ENCODE measurements around the gene SHC3.
A peak's percentile ranks its signal among the peaks of the same experiment; 100 is the strongest.

The SHC3 gene

DNA sequence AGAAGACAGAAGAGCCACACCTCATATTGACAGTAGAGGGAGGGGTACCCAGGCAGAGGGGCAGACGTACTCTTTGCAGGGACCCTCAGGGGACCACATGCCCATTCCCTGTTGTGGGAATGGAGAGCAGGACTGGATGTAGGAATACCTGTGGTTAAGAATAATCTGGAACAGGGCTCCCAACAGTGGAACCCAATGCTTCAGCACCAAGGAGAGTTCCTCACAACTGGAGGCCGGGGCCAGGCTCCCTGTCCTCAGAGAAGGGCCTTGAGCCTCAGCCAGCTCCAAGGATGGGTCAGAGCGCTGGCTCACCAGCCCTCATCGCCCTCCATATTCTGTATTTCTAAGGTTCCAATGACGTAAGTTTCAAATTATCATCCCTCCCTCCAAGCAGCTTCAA, 7.4 kb upstream of the SHC3 start:
- no peak for DNase-seq

DNA sequence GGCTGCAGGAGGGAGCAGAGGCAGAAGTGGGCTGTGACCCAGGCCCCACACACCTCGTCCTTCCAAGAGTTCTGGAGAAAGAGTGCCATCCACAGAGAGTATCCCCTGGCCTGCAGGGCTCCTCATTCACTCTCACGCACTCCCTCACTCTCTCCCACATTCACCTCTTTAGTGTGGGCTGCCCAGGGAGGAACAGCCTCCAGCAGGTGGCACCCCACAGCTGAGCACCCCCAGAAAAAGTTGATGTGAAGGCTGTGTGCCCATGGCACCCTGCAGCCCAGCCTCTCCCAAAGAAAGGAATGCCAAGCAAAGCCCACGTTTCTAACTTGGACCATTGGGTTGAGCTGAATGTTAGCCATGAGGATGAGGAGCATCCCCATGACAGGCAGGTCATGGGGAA, 4.5 kb upstream of the SHC3 start:
- DNase-seq: no peak

DNA sequence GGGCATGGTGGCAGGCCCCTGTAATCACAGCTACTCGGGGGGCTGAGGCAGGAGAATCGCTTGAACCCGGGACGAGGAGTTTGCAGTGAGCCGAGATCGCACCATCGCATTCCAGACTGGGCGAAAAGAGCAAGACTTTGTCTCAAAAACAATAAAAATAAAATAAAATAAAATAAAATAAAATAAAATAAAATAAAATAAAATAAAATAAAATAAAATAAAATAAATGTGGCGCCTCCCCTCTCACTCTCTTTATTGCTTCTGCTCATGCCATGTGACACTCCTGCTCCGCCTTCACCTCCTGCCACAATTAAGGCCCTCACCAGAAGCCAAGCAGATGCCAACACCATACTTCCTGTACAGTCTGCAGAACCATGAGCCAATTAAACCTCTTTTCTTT, 3.8 kb upstream of the SHC3 start:
- DNase-seq: no peak

DNA sequence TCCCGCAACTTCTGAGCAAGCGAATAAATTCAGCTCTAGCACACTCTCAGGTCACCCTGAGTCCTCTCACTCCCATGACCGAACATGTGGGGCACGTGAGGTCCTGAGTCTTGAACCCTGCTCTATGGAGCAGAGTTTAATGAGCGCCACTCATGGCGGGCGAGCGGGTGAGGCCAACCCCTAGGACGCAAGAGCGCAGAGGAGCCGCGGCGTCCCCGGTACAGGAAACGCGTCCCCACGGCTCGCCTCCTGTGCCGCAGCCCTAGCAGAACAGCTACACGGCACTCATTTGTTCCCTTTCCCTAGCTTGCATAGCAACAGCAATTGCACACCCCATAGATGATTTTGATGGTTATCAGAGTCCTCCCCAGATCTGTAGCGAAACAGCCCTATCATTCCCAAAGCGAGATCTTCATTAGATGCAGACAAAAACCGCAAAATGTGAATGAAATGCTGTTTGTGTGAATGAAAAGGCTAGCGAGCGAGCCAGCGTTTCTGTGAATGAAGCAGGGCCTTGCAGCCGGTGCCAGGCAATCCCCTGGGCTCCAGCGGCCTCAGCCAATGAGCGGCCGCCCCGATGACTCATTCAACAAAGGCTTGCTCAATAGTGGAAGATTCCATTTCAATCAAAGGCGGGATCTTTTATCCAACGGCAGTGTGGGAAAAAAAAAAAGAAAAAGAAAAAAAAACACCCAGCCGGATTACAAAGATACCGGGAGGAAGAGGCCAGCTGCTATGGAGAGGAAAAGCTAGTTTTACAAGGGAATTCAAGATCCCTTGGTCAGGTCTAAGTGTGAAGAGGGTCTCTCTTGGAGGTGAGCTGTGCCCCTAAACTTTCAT, 1.5 kb upstream of the SHC3 start:
- DNase-seq: peak; percentile 91

DNA sequence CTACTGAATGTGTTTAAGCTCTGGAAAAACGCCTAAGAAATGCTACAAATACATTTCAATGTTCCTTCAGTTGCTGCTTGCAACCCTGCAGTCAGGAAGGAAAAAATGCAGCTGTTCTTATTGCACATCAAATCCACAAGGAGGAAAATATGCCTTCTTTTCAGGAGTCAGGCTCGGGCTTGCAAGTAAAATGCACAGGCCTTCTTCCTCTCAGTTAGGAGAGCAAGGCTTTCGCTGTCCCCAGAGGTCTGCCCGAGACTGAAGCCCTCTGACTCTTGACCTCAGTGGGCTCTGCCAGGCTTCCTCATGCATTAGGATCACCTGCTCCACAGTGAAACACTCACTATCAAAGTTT, 899 bp upstream of the SHC3 start:
- DNase-seq: no peak

DNA sequence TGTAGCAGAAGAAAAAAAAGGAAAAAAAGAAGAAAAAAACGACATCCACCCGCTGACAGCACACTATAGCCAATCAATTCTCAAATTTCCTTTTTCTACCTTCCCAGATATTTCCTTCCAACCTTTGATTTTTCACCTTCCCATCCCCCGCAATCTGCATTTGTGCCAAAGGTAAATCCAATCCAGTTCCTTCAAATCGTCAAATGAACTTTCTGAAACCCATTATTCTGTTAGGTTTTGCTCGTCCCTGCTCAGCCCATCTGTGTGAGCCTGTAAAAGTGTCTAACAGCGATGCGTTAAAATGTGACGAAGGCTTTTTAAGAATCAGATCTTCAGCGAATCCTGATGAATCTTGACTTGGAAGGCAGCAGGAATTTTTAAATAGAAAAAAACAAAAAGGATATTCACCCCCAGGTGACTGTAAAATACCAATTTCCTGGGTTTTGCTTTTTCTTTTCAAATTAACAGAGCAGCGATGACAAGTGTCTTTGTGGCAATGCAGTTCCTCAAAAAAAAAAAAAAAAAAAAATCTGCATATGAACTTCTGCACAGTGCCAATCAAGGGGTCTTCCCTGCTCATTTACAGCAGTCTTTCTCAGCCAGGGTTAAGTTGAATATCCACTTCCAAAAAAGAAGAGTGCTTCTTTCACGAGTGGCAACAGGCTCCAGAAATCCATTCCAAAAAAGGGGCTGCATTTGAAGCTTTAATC, 367 bp upstream of the SHC3 start:
- DNase-seq: no peak

DNA sequence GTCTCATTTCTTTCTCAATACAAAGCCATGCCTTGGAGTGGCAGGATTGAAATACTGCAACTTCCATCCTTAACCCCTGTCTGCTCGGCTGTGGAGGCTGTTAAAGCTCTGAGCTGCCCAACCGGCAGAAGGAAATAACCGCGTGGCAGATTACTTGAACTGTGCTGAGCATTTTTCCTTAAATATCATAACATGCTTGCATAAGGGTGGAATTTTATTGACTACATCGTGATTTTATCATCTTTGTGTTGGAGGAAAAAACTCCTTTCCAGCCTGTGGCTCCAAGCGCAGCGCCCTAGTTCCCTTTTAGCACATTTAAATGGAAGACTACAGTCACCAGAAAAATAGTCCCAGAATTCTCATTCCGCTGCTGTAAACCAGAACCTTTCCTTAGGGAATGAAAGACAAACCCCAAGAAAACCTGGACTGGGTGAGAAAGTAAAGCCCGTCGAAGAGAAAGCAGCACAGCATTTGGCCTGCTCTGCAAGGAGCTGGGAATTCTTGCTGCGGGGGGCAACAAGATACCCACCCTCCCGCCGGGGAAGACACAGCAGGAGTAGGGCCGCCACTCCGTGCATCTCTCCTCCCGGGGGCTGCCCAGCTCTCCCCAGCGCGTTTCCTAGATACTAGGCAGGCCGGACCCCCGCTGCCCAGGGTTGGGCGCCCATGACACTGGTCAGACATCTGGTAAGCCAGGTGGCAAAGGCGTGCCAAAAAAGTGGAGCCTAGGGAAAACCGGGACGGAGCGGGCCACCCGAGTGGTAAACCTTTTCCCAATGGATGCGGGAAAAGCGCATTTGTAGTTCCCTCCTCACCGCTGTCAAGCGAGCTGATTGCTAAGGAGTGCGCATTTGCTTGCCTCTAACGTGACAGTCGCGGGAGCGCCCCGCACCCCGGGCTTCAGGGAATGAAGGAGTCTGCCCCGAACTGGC, 1.3 kb downstream of the SHC3 start:
- no peak for DNase-seq

DNA sequence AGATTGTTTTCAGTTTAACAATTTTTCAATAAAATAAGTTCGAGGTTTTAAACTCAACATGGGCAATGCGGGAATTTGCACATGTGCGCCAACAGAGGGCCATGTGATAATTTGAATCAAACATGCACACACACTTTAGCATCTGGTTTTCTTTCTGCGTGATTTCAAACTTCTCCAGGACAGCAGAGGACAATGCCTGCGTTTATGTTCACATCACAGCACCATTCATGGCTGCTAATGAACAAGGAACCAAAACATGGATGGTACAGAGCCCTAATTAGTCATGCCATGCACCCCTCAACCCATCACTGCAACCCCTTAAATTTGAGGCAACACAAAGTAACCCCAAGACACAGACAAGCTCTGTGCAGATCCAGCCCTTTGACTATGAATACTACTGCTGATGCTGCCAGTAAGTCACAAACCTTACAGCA, 2.8 kb downstream of the SHC3 start:
- DNase-seq: no peak

DNA sequence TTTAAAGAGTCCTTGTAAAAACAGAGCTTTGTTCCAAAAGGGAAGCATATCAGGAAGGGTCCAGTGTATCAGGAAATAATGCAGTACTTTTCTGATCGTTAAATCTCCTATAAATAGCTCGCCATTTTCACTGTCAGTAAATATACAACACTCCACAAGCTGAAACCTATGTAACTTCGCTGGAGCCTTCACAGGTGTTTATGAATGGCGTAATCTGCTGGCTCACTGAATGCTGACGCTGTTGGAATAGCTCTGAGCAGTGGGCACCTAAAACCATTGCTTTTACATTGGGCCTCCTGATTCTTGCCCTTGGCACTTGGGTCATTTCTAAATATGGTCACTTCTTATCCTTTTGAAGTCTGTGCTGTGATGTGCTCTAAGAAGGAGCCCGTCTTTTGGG, 4.3 kb downstream of the SHC3 start:
- DNase-seq: no peak

DNA sequence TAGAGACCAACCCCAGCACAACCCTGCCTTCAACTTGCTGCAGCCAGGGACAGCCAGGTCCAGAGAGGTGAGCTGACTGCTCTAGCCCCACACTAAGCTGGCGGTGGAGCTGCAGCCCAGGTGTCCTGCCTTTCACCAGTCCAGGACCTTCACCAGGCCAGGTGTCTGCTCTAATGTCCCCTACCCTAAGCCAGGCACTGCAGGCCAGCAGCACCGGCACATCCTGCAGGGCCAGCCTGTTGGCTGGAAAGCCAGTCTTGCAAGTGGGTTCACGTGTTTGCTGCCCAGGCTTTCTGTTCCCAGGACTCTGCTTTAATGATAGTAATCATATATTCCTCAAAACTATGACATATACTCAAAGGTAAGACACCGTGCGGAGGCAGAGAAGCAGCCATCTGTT, 5.5 kb downstream of the SHC3 start:
- DNase-seq: no peak

DNA sequence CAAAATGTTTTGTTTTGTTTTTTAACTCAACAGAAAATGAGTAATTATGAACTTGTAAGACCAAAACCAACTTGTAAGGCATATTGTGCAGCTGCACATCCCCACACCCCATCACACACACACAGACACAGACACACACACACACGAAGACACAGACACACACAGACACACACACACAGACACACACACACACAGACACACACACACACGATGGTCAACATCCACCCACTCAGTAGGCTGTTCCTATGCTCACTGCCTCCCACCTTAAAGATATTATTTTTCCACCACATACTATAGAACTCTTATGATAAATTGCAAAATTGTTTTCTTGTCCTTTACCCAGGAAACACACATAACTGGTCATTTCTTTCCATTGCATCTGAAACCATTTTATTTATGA, 6.2 kb downstream of the SHC3 start:
- DNase-seq: no peak

DNA sequence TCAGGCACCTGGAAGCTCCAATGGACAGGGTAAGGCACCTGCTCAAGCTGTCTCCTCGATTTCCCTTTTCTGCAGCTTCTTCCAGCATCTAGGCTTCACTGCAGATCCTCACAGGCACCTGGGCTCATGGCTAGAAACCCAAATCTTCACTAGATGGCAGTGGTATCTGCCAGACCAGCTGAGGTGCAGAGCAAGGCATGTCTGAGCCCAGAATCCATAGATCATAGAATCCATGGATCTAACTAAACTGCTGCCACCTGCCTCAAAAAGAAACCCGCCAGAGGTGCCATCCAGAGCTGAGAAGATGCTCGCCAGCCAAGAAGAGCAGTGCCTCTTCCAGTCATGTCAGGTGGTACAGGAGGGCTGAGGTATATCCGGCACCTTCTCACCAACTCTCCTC, 6.9 kb downstream of the SHC3 start:
- DNase-seq: no peak

DNA sequence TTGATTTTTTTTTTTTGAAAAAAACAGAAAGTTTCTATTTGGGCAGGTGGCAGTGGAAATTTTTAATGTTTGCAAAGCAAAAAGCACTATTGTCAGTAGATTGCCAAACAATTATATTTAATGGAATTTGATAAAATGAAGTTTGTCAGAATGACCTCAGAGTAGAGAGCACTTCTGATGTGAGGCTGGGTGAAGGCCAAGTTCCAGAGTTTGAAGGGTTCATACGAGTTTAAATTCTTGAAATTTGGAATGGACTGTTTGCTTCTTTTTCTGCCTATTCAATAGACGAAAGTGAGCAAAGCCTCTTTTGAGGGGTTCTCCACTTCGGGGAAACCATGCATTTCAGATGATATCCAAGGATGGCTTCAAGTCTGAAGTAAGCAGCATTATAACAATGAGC, 7.4 kb downstream of the SHC3 start:
- no peak for DNase-seq

DNA sequence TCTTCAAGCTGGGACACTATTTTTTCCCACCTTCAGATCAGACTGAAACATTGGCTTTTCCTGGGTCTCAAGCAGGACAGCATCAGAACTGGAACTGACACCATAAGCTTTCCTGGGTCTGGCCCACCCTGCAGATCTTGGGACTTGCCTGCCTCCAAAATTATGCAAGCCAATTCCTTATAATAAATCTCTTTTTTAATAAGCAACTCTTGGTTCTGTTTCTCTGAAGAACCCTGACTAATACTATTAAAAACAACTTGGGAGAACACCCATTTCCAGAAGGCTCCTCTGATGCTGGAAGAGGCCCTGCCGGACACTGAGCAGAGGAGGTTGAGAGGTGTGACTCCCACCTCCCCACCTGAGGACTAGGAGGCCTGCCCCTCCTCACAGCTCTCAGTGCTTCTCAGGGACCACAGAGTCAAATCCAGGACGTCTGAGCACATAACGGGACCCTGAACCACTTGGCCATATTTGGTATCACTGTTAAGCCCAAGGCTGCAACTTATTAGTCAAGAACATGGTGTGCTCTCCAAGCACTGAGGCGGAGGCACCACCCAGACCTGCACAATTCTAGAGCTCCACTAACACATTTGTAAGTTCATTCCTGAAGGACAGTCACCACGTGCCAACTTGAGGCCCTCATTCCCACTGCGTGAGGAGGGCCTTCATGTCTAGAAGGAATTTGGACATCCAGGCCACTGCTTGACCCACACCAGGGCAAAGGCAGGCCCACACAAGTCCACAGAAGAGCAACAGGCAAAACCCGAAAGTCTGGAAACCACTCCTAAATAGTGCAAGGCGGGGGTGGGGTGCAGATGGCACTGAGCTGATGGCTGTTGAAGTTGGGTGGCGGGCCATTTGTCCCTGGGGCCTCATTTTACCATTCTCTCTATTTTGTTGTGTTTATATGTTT, 9.5 kb downstream of the SHC3 start:
- no peak for DNase-seq

DNA sequence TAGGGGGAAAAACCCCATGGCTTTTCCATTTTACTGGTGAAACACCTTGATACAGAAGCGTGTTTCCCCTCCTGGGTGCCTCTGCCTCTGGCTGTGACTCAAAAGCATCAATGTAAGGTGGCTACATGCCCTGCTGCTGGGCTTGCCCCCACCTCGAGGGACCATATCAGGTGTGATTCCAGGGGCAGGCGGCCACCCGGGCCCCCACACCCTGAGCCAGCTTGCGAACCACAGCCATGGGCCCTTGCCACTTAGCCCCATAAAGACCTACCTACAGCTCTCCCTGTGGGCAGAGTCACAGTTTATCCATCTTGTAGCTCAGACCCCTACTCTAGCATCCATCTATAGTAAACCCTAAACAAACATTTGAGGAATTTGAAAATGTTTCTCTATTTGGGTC, 10.8 kb downstream of the SHC3 start:
- DNase-seq: no peak

DNA sequence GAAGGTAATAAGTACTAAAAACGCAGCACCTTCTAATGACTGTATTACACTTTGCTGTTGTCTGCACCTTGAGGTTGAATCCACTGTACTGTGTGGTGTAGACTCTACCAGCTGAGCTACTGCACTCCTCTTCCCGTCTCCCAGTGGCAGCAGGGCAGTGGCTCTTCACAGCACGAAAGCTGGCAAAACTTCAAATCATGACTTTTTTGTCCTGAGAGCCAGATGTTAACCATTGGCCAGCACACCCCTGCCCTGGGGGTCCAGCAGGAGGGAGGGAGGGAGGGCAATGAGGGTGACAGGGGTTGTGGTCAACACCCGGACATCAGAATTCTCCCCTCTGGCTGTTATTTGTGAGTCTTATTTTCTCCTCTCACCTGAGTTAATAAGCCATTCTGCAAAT, 11.8 kb downstream of the SHC3 start:
- no peak for DNase-seq

DNA sequence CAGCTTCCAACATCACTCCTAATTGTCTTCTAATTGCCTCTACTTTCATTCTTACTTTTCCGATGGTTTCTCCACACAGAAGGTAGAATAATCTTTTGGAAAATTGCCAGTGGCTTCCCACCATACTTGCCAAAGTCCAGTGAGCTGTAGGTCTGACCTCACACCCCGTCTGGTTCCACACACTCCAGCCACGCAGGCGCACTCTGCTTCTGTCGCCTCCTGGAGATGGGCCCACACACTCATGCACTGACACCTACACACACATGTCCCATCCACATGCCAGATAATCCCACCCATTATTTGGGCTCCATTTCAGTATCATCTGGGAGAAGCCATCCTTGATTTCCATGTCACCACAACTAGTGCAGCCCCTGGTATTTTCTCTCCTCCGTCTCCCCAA, 12.7 kb downstream of the SHC3 start:
- no peak for DNase-seq

DNA sequence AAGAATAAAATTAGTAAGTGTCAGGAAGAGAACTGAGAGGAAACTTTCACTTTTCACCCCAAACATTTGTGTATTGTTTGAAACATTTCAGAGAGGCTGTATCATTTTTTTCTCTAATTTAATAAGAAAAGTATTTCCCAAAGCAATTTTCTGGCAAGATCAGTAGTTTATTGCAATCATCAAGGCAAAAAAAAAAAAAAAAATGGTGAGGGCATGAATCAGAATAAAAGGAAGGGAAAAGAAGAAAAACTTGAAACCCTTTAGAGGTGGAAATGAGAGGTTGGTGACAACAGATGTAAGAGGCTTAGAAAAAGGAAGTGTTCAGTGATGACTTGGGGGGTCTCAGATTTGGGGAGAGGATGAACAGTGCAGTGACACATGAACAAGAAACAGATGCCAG, 13.3 kb downstream of the SHC3 start:
- DNase-seq: no peak

DNA sequence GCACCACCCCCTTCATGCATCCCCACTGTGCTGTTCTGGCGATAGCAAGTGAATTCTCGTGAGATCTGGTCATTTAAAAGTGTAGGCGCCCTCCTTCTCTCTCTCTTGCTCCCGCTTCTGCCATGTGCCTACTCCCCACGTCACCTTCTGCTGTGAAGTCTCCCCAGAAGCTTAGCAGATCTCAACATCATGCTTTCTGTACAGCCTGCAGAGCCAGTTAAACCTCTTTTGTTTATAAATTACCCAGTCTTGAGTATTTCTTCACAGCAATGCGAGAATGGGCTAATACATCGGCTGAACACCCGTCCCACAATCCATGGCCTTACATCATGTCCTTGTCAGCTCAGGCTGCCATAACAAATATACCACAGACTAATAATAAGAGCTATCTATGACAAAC, 17.4 kb downstream of the SHC3 start:
- no peak for DNase-seq

DNA sequence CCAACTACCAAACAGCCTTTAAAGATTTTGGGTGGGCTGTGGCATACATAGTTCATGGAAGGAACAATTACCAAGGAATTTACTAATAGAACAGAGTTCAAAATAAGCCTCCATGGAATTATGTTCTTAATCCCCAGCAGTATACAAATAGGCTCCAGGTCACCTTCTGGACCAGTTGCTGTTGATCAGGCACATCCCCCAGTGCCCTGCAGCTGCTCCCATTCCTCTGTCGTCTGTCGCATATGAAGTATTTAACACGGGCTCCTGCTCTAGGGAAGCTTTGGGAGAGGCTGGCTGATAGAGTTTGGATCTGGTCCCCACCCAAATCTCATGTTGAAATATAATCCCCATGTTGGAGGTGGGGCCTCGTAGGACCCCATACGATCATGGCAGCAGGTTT, 17.8 kb downstream of the SHC3 start:
- DNase-seq: no peak

DNA sequence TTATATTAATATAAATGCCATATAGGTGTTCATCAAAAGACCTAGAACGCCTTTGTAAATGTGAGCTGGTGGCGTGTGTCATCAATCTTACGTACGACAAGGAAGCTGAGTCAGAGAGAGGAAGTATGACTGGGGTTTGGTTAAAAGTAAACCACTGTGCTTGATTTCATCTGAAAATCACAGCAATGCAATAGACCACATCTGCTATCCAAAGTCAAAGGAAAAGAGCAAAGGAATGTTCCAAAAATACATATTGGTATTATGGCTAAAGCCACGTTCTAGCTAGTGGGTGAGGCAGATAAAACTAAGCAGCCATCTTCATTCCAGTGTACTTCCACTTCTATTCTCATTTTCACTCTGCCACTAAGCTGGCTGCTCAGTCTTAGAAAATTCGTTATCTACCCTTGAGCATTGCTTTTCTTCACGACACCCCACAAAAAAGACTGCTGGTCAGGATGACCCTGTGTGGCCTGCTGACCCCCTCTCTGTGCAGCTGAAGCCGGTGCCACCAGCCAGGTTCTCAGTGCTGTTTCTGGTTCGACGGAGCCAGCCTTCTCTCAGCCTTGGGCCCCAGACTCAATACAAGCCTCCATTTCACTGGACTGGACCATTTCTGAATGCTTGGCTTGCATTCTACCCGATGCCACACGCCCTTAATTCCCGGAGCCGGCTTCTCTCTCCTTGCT, 23.8 kb downstream of the SHC3 start:
- DNase-seq: no peak

DNA sequence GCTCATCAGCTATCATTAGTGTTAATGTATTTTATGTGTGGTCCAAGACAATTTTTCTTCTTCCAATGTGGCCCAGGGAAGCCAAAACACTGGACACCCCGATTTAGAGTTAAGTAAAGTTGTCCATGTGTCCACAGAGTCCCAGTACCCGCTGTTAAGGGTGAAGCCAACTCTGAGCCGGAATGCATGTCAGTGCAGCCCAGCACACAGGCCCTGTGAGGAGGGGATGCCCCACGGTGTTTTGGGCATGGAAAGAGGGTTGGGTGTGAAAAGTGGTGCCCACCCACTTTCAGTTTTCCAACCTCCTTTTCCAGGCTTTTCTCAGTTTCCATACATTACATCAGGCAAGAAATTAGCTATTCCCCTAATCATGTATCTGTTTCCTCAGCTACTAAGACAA, 24.4 kb downstream of the SHC3 start:
- DNase-seq: no peak
